Neutrophil (primary cell): ENCODE results near the gene SLC24A1.

Experiments used
- H3K27ac ChIP-seq: fragments of 200-600 bp; sonication (generic); 2 replicates; pipeline ENCODE4 v1.5.1; 2016; ENCODE audit warnings: mild to moderate bottlenecking, moderate library complexity
- H3K27me3 ChIP-seq: fragments of 200-600 bp; sonication (generic); 2 replicates; pipeline ENCODE4 v1.6.0; 2016; ENCODE audit warnings: mild to moderate bottlenecking
- H3K36me3 ChIP-seq: fragments of 200-600 bp; sonication (generic); 2 replicates; pipeline ENCODE4 v1.5.1; 2017
- H3K4me1 ChIP-seq, 2 experiments: fragments of 200-600 bp in 1 of 2; sonication (generic) in 1 of 2; 1 replicate in 1 of 2; 2 replicates in 1 of 2; pipeline versions ENCODE4 v1.5.1 to v1.6.1; 2013 to 2016; ENCODE audit warnings: low read depth in 1 of 2, low read length in 1 of 2, mild to moderate bottlenecking in 1 of 2, moderate library complexity in 1 of 2; ENCODE audit not compliant: control insufficient read depth in 1 of 2, insufficient read depth in 1 of 2
- H3K4me3 ChIP-seq, 2 experiments: fragments of 200-600 bp in 1 of 2; sonication (generic) in 1 of 2; 1 replicate in 1 of 2; 2 replicates in 1 of 2; pipeline ENCODE4 v1.5.1; 2013 to 2016; ENCODE audit warnings: low read depth in 1 of 2, low read length in 1 of 2, mild to moderate bottlenecking in 1 of 2, moderate library complexity in 1 of 2
- H3K9me3 ChIP-seq: fragments of 200-600 bp; sonication (generic); 2 replicates; pipeline ENCODE4 v1.5.1; 2016
- TF ChIP-seq, protein P1 (sequence below): fragments of 200-600 bp; sonication (generic); IDR thresholded peaks from 2 replicates; pipeline ENCODE4 v1.5.1; 2016; ENCODE audit warnings: antibody characterized with exemption

The SLC24A1 gene

DNA sequence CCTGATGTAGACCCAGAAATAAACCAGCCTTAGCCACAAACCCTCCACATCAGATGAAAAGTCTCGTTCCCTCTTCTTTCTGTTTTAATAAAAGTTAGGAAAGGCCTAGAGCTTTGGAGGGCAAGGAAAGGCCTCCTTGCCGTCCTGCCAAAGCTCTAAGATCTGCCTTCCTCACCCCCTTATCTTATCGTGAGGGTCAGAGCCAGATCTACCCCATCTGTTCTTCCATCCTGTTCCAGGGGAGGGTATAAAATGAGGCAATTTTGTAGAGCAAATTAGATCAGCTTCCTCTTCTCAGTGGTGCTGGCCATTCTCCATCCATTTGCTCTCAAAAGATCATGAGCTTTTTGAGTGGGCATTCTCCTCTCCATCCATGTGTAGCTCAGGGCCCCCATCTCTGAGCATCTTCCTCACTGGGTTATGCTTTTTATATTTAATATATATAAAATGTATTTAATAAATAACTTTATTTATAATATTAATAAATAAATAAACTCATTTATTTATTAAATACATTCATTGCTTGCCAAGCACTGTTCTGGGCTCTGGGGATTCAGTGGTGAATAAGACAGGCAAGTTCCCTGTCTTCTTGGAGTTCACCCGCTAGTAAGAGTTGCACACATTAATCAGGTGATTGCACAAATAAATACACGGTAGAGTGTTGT lies 2.0 kb upstream of the SLC24A1 start:
- H3K36me3 ChIP-seq, result no peaks in the 10 kb centered on the region
- H3K4me1 ChIP-seq, result no peaks in the 10 kb centered on the region
- TF ChIP-seq, protein P1, sequence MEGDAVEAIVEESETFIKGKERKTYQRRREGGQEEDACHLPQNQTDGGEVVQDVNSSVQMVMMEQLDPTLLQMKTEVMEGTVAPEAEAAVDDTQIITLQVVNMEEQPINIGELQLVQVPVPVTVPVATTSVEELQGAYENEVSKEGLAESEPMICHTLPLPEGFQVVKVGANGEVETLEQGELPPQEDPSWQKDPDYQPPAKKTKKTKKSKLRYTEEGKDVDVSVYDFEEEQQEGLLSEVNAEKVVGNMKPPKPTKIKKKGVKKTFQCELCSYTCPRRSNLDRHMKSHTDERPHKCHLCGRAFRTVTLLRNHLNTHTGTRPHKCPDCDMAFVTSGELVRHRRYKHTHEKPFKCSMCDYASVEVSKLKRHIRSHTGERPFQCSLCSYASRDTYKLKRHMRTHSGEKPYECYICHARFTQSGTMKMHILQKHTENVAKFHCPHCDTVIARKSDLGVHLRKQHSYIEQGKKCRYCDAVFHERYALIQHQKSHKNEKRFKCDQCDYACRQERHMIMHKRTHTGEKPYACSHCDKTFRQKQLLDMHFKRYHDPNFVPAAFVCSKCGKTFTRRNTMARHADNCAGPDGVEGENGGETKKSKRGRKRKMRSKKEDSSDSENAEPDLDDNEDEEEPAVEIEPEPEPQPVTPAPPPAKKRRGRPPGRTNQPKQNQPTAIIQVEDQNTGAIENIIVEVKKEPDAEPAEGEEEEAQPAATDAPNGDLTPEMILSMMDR, result no peak
- H3K4me3 ChIP-seq, result no peak overlapping the region
- H3K9me3 ChIP-seq, result no peaks in the 10 kb centered on the region
- no peaks in the 10 kb centered on the region for H3K27me3 ChIP-seq
- H3K27ac ChIP-seq, result no peak overlapping the region

DNA sequence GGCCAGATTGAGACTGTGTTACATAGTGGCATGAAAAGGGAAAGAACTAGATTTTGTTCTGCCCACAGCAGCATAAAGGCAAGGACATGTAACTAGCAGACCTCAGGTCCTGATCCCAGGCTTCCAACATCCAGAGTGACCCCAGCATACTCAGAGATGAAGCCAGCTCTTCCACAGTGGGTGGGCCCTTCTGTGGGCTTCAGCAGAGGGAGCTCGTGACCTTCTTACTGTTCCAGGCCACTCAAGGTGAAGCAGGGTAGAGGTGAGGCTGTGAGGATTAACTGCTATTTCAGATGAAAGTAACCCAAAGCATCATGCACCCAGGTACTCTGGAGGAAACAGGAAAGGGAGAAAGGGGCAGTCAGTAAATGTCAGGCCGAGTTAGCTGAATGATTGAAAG lies 905 bp upstream of the SLC24A1 start:
- Histone ChIP-seq H3K27ac (no peak overlapping the region), H3K9me3 (no peaks in the 10 kb centered on the region), H3K4me3 (no peak overlapping the region), H3K27me3 (no peaks in the 10 kb centered on the region), H3K36me3 (no peaks in the 10 kb centered on the region), H3K4me1 (no peaks in the 10 kb centered on the region)
- TF ChIP-seq, protein P1, result no peak

DNA sequence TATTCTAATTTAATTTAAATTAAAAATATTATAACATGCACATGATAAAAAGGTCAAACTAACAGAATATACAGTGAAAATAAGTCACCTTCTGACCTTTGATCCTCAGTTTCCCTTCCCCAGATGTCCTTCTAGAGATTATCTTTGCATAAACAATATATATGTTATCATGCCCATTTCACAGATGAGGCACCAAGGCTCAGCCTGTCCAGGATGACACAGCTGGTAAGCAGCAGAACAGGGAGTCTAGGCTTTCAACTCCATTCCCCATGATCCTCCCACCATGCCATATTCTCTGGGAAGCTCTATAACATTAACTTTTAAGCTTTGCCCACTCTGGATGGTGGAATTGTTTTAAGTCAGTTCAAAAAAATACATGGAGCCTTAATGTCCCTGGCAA lies 1.4 kb downstream of the SLC24A1 start:
- no peak overlapping the region for H3K27ac ChIP-seq
- TF ChIP-seq, protein P1, result no peak

DNA sequence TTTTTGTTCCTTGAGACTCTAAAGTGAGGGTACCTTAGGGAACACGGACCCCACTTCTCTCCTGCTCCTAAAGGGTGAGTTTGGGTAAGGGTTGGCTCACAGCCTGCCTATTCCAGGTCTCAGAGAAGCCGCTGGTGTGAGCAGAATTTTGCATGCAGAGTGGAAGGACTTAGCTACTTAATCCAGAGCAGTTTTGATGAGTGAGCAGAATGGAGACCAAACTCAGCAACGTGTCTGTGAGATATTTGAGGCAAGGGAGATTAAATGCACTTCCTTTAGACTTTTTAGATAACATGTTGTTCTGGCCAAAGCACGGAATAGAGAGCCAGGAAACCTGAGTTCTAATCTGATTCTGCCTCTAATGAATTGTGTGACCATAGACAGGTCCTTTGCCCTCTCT lies 5.1 kb downstream of the SLC24A1 start:
- TF ChIP-seq, protein P1, result no peak
- no peaks in the 10 kb centered on the region for H3K36me3 ChIP-seq
- no peak overlapping the region for H3K27ac ChIP-seq
- H3K9me3 ChIP-seq, result no peaks in the 10 kb centered on the region
- H3K27me3 ChIP-seq, result no peaks in the 10 kb centered on the region
- no peak overlapping the region for H3K4me3 ChIP-seq
- no peaks in the 10 kb centered on the region for H3K4me1 ChIP-seq

More for the DNA sequence above, 1.4 kb downstream of the SLC24A1 start:
- Histone ChIP-seq H3K4me3 (no peak overlapping the region), H3K4me1 (no peaks in the 10 kb centered on the region), H3K36me3 (no peaks in the 10 kb centered on the region), H3K27me3 (no peaks in the 10 kb centered on the region), H3K9me3 (no peaks in the 10 kb centered on the region)

DNA sequence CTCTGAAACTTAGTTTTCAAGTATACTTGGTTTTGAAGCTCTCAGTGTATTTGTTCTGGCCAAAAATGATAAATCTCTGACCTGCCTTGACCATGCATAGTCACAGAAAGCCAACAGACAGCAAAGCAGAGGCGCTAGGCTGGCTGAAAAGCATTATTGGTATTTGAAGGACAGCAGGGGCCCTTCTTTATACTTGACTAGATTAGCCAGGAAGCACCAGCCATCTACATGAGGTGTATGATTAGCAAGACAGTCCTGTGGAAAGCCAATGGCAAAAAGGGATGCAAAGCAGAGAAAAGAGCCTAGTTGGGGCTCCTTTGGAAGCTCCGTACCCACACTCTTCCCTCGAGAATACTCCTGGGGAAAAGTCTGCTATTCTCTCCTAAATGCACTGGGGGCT lies 7.8 kb downstream of the SLC24A1 start:
- H3K4me3 ChIP-seq, result no peak overlapping the region
- TF ChIP-seq, protein P1, result no peak
- no peak overlapping the region for H3K27ac ChIP-seq
- no peaks in the 10 kb centered on the region for H3K27me3 ChIP-seq
- no peaks in the 10 kb centered on the region for H3K36me3 ChIP-seq
- no peaks in the 10 kb centered on the region for H3K9me3 ChIP-seq
- no peaks in the 10 kb centered on the region for H3K4me1 ChIP-seq
